ENCODE measurements around the gene ZNF598.

DNA sequence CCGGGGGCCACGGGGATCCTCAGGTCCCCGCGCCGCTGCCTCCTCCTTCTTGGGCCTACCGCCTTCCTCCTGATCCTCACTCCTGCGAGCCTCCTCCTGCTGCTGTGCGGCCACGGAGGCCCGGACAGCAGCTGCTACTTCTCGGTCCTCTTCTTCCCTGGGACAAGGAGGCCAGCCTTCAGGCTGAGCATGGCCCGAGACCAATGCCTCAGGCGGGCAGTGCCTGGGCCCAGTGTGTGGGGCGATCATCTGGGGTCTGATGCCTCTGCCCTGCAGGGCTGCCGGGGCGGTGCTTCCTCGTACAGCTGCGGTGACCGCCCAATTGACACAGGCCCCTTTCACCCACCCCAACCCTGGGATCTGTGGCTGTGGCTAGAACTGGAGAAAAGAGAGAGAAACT is 8.6 kb downstream of the ZNF598 start:
- TF ChIP-seq BACH2 (CRISPR knock-in tag; IDR thresholded peaks at IDR 0.05; ENCODE audit: borderline replicate concordance) = no peak
- no peak for TF ChIP-seq ARNTL (CRISPR knock-in tag; IDR thresholded peaks at IDR 0.05; ENCODE audit: borderline replicate concordance, low read depth)
- TF ChIP-seq, protein P1, sequence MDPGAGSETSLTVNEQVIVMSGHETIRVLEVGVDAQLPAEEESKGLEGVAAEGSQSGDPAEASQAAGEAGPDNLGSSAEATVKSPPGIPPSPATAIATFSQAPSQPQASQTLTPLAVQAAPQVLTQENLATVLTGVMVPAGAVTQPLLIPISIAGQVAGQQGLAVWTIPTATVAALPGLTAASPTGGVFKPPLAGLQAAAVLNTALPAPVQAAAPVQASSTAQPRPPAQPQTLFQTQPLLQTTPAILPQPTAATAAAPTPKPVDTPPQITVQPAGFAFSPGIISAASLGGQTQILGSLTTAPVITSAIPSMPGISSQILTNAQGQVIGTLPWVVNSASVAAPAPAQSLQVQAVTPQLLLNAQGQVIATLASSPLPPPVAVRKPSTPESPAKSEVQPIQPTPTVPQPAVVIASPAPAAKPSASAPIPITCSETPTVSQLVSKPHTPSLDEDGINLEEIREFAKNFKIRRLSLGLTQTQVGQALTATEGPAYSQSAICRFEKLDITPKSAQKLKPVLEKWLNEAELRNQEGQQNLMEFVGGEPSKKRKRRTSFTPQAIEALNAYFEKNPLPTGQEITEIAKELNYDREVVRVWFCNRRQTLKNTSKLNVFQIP (CRISPR knock-in tag; IDR thresholded peaks at IDR 0.05; ENCODE audit: borderline replicate concordance, low read depth) = no peak
- no peak for TF ChIP-seq ZNF70 (CRISPR knock-in tag; IDR thresholded peaks at IDR 0.05)
- TF ChIP-seq TCF4 (CRISPR knock-in tag; IDR thresholded peaks at IDR 0.05; ENCODE audit: borderline replicate concordance) = no peak
- no peak for TF ChIP-seq SNAI2 (CRISPR knock-in tag; IDR thresholded peaks at IDR 0.05)
- TF ChIP-seq, protein P2, sequence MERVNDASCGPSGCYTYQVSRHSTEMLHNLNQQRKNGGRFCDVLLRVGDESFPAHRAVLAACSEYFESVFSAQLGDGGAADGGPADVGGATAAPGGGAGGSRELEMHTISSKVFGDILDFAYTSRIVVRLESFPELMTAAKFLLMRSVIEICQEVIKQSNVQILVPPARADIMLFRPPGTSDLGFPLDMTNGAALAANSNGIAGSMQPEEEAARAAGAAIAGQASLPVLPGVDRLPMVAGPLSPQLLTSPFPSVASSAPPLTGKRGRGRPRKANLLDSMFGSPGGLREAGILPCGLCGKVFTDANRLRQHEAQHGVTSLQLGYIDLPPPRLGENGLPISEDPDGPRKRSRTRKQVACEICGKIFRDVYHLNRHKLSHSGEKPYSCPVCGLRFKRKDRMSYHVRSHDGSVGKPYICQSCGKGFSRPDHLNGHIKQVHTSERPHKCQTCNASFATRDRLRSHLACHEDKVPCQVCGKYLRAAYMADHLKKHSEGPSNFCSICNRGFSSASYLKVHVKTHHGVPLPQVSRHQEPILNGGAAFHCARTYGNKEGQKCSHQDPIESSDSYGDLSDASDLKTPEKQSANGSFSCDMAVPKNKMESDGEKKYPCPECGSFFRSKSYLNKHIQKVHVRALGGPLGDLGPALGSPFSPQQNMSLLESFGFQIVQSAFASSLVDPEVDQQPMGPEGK (CRISPR knock-in tag; IDR thresholded peaks at IDR 0.05; ENCODE audit: borderline replicate concordance) = no peak
- TF ChIP-seq GLIS3 (CRISPR knock-in tag; IDR thresholded peaks at IDR 0.05) = no peak
